ENCODE data around the gene ACAP2. TPM values are rescaled to one million over a fixed set of nuclear protein-coding genes. Genes with fewer than 3 reads are reported as not detected.
"Not testable (repeated sequence)": the region's sequence is repeated elsewhere in the genome, so short reads cannot be mapped to it uniquely, and the experiment has no call there.

Gene ACAP2
- total RNA-seq, 1 donor from 2014 or later: 14.3 TPM

DNA sequence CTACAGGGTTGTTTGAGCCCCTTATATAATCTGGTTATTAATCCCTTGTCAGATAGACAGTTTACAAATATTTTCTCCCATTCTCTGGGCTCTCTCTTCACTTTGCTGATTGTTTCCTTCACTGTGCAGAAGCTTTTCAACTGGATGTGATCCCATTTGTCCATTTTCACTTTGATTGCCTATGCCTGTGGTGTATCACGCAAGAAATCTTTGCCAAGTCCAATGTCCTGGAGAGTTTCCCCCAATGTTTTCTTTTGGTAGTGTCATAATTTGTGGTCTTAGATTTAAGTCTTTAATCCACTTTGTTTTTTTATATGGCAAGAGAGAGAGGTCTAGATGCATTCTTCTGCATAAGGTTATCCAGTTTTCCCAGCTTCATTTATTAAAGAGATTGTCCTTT, 212.6 kb downstream of the ACAP2 start:
- Histone ChIP-seq H3K4me3 (no peak overlapping the region), H3K9me3 (replicated peaks) (no peaks in the 10 kb centered on the region), H3K27me3 (ENCODE audit: low read depth) (no peaks in the 10 kb centered on the region), H3K27ac (replicated peaks) (no peak overlapping the region), H3K4me1 (no peaks in the 10 kb centered on the region), H3K36me3 (peaks cover 9% of the 10 kb centered on the region)
- no peak for TF ChIP-seq CTCF (IDR thresholded peaks at IDR 0.05; ENCODE audit: borderline replicate concordance)
- intact Hi-C loops (cut with micrococcal nuclease): no loop called here
- no peak for DNase-seq

DNA sequence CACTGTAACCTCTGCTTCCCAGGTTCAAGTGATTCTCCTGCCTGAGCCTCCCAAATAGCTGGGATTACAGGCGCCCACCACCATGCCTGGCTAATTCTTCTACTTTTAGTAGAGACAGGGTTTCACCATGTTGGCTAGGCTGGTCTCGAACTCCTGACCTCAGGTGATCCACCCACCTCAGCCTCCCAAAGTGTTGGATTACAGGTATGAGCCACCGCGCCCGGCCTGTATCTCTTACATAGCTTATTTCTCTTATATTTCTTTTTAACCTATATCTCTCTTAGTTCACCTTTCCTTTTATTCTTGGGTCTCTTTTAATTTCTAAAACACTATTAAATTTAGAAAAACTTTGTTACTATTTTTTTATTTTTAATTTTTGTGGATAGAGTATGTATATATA, 213.9 kb downstream of the ACAP2 start:
- H3K27ac ChIP-seq (replicated peaks); H3K4me1 ChIP-seq; DNase-seq; H3K4me3 ChIP-seq; H3K27me3 ChIP-seq (ENCODE audit: low read depth); H3K36me3 ChIP-seq; intact Hi-C loops (cut with micrococcal nuclease); H3K9me3 ChIP-seq (replicated peaks): not testable (repeated sequence)

- Histone ChIP-seq H3K4me3 (no peak overlapping the region), H3K27me3 (ENCODE audit: low read depth) (no peaks in the 10 kb centered on the region), H3K9me3 (replicated peaks) (no peaks in the 10 kb centered on the region), H3K36me3 (peaks cover 9% of the 10 kb centered on the region), H3K4me1 (peaks cover 15% of the 10 kb centered on the region), H3K27ac (replicated peaks) (no peak overlapping the region)
- DNase-seq: no peak
- TF ChIP-seq CTCF (IDR thresholded peaks at IDR 0.05; ENCODE audit: borderline replicate concordance): no peak
- intact Hi-C loops (cut with micrococcal nuclease): no loop called here
Observed at GRCh38 chr3:195227871-195228270, 214.9 kb downstream of the ACAP2 start.

GRCh38 chr3:195226900-195227447, 215.8 kb downstream of the ACAP2 start:
- no peaks in the 10 kb centered on the region for H3K9me3 ChIP-seq (replicated peaks)
- H3K27me3 ChIP-seq (ENCODE audit: low read depth): no peaks in the 10 kb centered on the region
- no peak overlapping the region for H3K4me3 ChIP-seq
- DNase-seq: no peak
- H3K4me1 ChIP-seq: peaks cover 19% of the 10 kb centered on the region
- TF ChIP-seq CTCF (IDR thresholded peaks at IDR 0.05; ENCODE audit: borderline replicate concordance): peak; percentile 38
- H3K27ac ChIP-seq (replicated peaks): no peak overlapping the region
- peaks cover 9% of the 10 kb centered on the region for H3K36me3 ChIP-seq
- intact Hi-C loops (cut with micrococcal nuclease): no loop called here

DNA sequence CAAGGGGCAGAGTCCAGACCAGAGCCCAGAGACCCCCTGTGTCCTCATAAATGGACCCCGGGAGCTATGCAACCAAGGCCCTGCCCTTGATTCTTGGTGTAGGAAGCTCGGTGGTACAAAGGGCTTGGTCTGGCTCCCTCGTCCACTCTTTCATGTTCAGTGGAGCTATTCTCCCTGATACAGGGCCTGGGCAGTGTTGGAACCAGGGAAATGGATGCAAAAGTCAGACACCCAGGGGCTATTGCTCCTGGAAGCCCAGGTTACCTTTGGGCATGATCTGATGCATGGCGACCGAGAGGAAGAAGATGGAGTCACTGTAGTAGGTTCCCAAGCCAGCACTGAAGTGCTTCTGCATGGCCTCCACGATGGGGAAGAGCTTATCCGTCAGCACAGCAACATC, 216.4 kb downstream of the ACAP2 start:
- Histone ChIP-seq H3K27ac (replicated peaks) (no peak overlapping the region), H3K27me3 (ENCODE audit: low read depth) (no peaks in the 10 kb centered on the region), H3K4me3 (no peak overlapping the region), H3K36me3 (peaks cover 9% of the 10 kb centered on the region), H3K4me1 (peaks cover 25% of the 10 kb centered on the region), H3K9me3 (replicated peaks) (no peaks in the 10 kb centered on the region)
- TF ChIP-seq CTCF (IDR thresholded peaks at IDR 0.05; ENCODE audit: borderline replicate concordance): no peak
- DNase-seq: no peak
- intact Hi-C loops (cut with micrococcal nuclease): no loop called here

- H3K9me3 ChIP-seq (replicated peaks): no peaks in the 10 kb centered on the region
- intact Hi-C loops (cut with micrococcal nuclease): no loop called here
- no peak overlapping the region for H3K27ac ChIP-seq (replicated peaks)
- H3K4me3 ChIP-seq: no peak overlapping the region
- H3K27me3 ChIP-seq (ENCODE audit: low read depth): no peaks in the 10 kb centered on the region
- TF ChIP-seq CTCF (IDR thresholded peaks at IDR 0.05; ENCODE audit: borderline replicate concordance): no peak
- H3K36me3 ChIP-seq: peaks cover 9% of the 10 kb centered on the region
- no peak for DNase-seq
- peaks cover 28% of the 10 kb centered on the region for H3K4me1 ChIP-seq
Observed at GRCh38 chr3:195224980-195225580, 217.7 kb downstream of the ACAP2 start.
